Breast epithelium (tissue), 4 donors: ENCODE measurements around the gene RPL10A. TPM values are rescaled to one million over a fixed set of nuclear protein-coding genes. Genes with fewer than 3 reads are reported as not detected.

Experiments
- DNase-seq, 2 donors: peaks; one replicate each; pipeline ENCODE4 v3.0.0-alpha.2; 2019; ENCODE audit warnings: low spot score in 2 of 2
- H3K27ac ChIP-seq, 2 donors: fragments of 200-600 bp; sonication (generic) in 1 of 2; one replicate each; pipeline ENCODE4 v1.5.1; 2016 to 2019; ENCODE audit warnings: mild to moderate bottlenecking in 1 of 2
- H3K27me3 ChIP-seq, 2 donors: fragments of 200-600 bp; sonication (generic) in 1 of 2; one replicate each; pipeline versions ENCODE4 v1.5.1 to v1.6.0; 2017 to 2019; ENCODE audit warnings: control low read depth in 1 of 2, mild to moderate bottlenecking in 1 of 2
- H3K36me3 ChIP-seq: fragments of 200-600 bp; one replicate; pipeline ENCODE4 v1.5.1; 2019
- H3K4me1 ChIP-seq, 2 donors: fragments of 200-600 bp; sonication (generic); one replicate each; pipeline ENCODE4 v1.5.1; 2016 to 2019; ENCODE audit warnings: control low read depth in 1 of 2
- H3K4me3 ChIP-seq, 3 donors: fragments of 200-600 bp; sonication (generic); 1 replicate in 2 of 3; 2 replicates in 1 of 3; pipeline ENCODE4 v1.5.1; 2016 to 2019; ENCODE audit warnings: mild to moderate bottlenecking in 3 of 3, moderate library complexity in 2 of 3
- H3K9me3 ChIP-seq, 2 donors: fragments of 200-600 bp; sonication (generic) in 1 of 2; one replicate each; pipeline ENCODE4 v1.5.1; 2016 to 2019; ENCODE audit warnings: control low read depth in 1 of 2
- POLR2A ChIP-seq: fragments of 450-650 bp; IDR thresholded peaks from one replicate; pipeline ENCODE4 v1.6.1; 2016; ENCODE audit warnings: antibody characterized with exemption, mild to moderate bottlenecking, moderate library complexity
- POLR2AphosphoS5 ChIP-seq, 3 donors: sonication (generic); formaldehyde crosslinking; IDR thresholded peaks; one replicate each; pipeline ENCODE4 v1.6.1; 2017; ENCODE audit warnings: antibody characterized with exemption in 3 of 3
- intact Hi-C: fragments of 100-400 bp; cut with DNase I; formaldehyde crosslinking; loops from one replicate; pipeline ENCODE4 v1.15.1; 2023; ENCODE audit warnings: low total_unique reads
- total RNA-seq, 3 donors: library from RNA; depleted of rRNA; stranded (reverse); fragments of >200 nt; gene quantifications; one replicate each; pipeline ENCODE4 v1.1.0, GENCODE V29; 2016
- TF ChIP-seq, protein P1 (sequence below), 3 donors: fragments of 450-650 bp; IDR thresholded peaks; one replicate each; pipeline ENCODE4 v1.5.1; 2016 to 2017; ENCODE audit warnings: antibody characterized with exemption in 3 of 3, mild to moderate bottlenecking in 3 of 3, moderate library complexity in 3 of 3

RPL10A gene
- total RNA-seq, 3 donors from 2014 or later, result 1,177 to 2,549 (median 2,082) TPM

DNA sequence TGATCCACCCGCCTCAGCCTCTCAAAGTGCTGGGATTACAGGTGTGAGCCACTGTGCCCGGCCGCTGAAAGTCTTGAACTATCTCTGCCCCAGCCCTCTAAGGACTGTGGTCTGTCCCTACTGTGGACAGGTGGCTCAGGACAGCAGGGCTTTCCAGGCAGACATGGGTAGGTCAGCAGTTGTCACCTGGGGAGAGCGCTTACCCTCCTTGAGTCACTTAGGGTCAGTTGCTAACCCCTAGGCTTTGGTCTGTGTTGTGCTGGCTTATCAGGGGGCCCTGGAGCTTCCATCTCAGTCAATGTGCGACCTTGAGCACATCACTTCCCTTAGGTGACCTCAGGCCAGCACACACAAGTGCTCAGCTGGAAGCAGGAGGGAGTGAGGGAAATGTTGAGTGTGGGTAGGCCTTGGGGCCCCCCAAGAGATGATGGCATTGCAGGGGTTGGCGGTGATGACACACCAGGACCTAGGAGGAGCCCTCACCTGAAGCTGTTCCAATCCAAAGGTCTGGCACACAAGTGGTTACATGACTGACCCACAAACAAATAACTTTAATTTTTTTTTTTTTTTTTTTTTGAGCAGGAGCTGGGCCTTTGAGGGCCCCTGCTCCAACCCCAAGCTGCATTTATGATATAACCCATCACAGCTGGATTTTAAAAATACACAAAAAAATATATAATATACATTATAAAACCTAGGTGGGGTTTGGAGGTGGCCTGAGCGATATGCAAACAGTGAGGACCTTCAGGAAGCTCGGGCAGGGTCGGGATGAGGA, 5.1 kb downstream of the RPL10A start:
- peaks cover 4% of the 10 kb centered on the region for H3K36me3 ChIP-seq
- peaks cover 0 to 17% of the 10 kb centered on the region in 2 donors for H3K4me1 ChIP-seq
- H3K27me3 ChIP-seq, result no peaks in the 10 kb centered on the region
- TF ChIP-seq POLR2AphosphoS5 (IDR thresholded peaks at IDR 0.05) (no peak), POLR2A (no peak)
- TF ChIP-seq, protein P1, sequence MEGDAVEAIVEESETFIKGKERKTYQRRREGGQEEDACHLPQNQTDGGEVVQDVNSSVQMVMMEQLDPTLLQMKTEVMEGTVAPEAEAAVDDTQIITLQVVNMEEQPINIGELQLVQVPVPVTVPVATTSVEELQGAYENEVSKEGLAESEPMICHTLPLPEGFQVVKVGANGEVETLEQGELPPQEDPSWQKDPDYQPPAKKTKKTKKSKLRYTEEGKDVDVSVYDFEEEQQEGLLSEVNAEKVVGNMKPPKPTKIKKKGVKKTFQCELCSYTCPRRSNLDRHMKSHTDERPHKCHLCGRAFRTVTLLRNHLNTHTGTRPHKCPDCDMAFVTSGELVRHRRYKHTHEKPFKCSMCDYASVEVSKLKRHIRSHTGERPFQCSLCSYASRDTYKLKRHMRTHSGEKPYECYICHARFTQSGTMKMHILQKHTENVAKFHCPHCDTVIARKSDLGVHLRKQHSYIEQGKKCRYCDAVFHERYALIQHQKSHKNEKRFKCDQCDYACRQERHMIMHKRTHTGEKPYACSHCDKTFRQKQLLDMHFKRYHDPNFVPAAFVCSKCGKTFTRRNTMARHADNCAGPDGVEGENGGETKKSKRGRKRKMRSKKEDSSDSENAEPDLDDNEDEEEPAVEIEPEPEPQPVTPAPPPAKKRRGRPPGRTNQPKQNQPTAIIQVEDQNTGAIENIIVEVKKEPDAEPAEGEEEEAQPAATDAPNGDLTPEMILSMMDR (IDR thresholded peaks at IDR 0.05), result no peak
- H3K27ac ChIP-seq, result no peak overlapping the region
- intact Hi-C loops, result no loop called here
- H3K9me3 ChIP-seq, result no peaks in the 10 kb centered on the region
- H3K4me3 ChIP-seq, result no peak overlapping the region
- no peak for DNase-seq

DNA sequence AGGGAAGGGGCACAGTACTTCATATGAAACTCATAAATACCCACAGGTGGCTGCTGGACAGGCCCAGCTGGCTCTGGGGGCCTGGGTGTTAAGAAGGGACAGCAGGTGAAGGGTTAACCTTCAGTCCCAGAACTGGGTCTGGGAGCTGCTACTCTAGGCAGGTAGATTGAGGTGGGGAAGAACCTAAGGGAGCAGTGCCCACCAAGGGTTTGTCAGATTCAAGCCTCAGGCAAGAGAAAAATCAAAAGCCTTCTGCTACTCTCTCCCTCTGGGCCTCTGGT, 5.6 kb downstream of the RPL10A start:
- peak overlapping the region in 1 of 2 donors; percentile 3 for H3K27ac ChIP-seq
- TF ChIP-seq, protein P1 (IDR thresholded peaks at IDR 0.05), result no peak
- TF ChIP-seq POLR2AphosphoS5 (IDR thresholded peaks at IDR 0.05), result no peak
- H3K4me3 ChIP-seq, result no peak overlapping the region
- no peak for DNase-seq
- H3K36me3 ChIP-seq, result peaks cover 4% of the 10 kb centered on the region
- intact Hi-C loops, result no loop called here
- no peaks in the 10 kb centered on the region for H3K27me3 ChIP-seq
- H3K4me1 ChIP-seq, result peaks cover 0 to 17% of the 10 kb centered on the region in 2 donors
- H3K9me3 ChIP-seq, result no peaks in the 10 kb centered on the region

DNA sequence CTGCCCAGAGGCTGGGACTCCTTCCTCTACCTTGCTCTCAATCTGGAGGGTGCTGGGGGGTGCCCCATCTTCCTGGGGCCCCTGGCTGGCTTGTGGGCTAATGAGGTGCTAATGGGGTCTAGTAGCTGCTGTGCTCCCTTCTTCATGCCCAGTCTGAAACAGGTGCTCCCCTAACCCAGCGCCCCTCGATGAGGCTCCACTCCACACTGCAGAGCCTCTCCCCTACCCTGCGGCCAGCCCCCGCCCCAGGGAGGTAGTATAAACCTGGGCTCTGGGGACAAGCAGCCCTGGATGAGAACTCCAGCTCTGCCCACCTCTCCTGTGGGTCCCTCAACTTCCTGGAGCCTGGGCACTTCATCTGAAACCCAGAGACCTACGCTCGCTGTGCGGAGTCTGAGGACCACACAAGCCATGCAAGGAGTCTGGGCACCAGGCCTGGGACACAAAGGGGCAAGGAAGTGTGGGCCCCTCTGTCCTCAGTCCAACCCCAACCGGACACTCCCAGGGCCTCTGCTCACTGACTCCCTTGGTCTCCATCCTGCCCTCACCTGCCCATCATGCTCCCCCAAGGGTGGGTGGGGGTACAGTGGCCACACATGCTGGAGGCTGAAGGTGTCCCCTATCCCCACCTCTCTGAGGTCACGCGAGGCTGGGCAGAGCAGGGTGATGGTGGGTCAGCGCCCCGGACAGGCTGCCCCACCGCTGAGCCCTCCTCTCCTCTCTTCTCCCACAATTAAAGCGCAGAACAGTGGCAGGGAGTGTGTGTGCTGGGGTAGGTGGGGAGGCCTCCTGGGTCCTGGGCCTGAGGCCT, 6.1 kb downstream of the RPL10A start:
- Histone ChIP-seq H3K36me3 (peaks cover 4% of the 10 kb centered on the region), H3K9me3 (no peaks in the 10 kb centered on the region), H3K4me3 (no peak overlapping the region), H3K27me3 (no peaks in the 10 kb centered on the region), H3K4me1 (peaks cover 0 to 17% of the 10 kb centered on the region in 2 donors), H3K27ac (peak overlapping the region in 1 of 2 donors; percentile 3)
- no peak for DNase-seq
- TF ChIP-seq POLR2A (no peak), POLR2AphosphoS5 (IDR thresholded peaks at IDR 0.05) (no peak)
- TF ChIP-seq, protein P1 (IDR thresholded peaks at IDR 0.05), result no peak
- intact Hi-C loops, result no loop called here

DNA sequence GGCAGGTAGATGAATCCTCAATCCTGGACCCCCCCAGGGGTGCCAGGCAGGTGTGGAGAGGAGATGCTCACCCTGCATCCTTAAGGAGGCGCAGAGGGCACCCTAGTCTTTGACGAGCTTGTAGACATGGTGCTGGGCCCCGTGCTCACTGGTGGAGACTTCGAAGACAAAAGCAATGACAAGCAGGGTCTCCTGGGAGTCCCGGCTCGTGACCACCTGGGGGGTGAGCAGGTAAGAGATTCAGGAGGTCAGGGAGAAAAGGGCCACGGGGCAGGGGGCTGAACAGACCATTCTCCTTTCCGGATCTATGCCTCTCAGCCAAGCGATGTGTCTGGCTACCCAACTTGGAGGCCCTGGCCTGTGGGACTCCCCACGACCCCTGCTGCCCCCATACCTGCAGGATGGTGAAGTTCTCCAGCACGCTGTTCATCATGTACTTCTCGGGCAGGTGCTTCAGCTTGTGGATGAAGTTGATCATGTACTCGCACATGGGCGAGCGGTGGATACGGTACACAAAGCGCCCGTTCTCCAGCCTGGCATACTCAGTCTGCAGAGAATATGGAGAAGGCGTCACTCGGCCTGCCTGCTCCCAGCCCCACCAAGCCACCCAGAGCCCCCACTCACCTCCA, 6.9 kb downstream of the RPL10A start:
- intact Hi-C loops, result no loop called here
- TF ChIP-seq POLR2A, result no peak

DNA sequence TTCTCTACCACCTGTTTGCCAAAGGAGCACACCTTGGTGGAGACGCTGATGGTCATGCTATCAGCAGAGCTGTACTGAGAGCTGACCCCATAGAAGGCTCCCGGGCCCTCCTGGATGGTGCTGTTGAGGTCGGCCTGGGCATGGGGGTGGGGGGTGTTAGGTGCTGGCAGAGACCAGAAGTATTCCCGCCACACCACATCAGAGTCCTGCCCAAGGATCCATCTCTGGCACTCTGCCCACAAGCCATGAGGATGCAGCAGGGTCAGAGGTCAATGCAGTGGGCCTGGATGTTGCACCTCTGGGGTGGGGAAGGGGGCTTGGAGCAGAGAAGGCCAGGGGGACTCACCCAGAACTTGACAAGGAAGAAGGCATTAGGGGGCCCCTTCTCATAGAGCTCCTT, 7.4 kb downstream of the RPL10A start:
- Histone ChIP-seq H3K4me3 (no peak overlapping the region), H3K36me3 (peaks cover 4% of the 10 kb centered on the region), H3K9me3 (no peaks in the 10 kb centered on the region), H3K27ac (no peak overlapping the region), H3K4me1 (peaks cover 0 to 12% of the 10 kb centered on the region in 2 donors), H3K27me3 (no peaks in the 10 kb centered on the region)
- no peak for DNase-seq
- TF ChIP-seq, protein P1 (IDR thresholded peaks at IDR 0.05), result no peak
- TF ChIP-seq POLR2AphosphoS5 (IDR thresholded peaks at IDR 0.05), result no peak
- no peak for TF ChIP-seq POLR2A
- intact Hi-C loops, result no loop called here

More for the DNA sequence above, 6.9 kb downstream of the RPL10A start:
- no peaks in the 10 kb centered on the region for H3K9me3 ChIP-seq
- H3K4me1 ChIP-seq, result peaks cover 0 to 17% of the 10 kb centered on the region in 2 donors
- H3K27me3 ChIP-seq, result no peaks in the 10 kb centered on the region
- no peak for DNase-seq
- no peak overlapping the region for H3K4me3 ChIP-seq
- no peak overlapping the region for H3K27ac ChIP-seq
- H3K36me3 ChIP-seq, result peaks cover 4% of the 10 kb centered on the region
